Measurements from ENCODE around the gene LRRC61. TPM values are rescaled to one million over a fixed set of nuclear protein-coding genes. Genes with fewer than 3 reads are reported as not detected.

Gene LRRC61
- total and polyA plus RNA-seq, 11 donors: 1.8 to 9.4 (median 4.6) TPM

GRCh38 chr7:150341263-150342120 lies 18.3 kb downstream of the LRRC61 start, which contains the start of gene RARRES2:
TSS of gene RARRES2 (minus strand) at chr7:150341629. CDS start at chr7:150340609, 1,020 bp downstream.
- H3K4me1 ChIP-seq: peaks cover 0 to 27% (median 12%) of the 10 kb centered on the region in 12 donors
- H3K9me3 ChIP-seq: peaks cover 0 to 10% (median 2%) of the 10 kb centered on the region in 12 donors
- intact Hi-C loops (cut with DNase I): no loop called here
- H3K27ac ChIP-seq: peak within 1 kb of the TSS in 7 of 12 donors; percentile 0 to 93 (median 46)
- ATAC-seq (peak in 3 of 4 donors; percentile 52 to 71 (median 68)), DNase-seq (peak in 4 of 5 donors; percentile 49 to 78 (median 60))
- H3K27me3 ChIP-seq: peaks cover 0 to 42% (median 7%) of the 10 kb centered on the region in 9 donors
- TF ChIP-seq POLR2A (IDR thresholded peaks at IDR 0.05) (no peak), CTCF (IDR thresholded peaks at IDR 0.05) (no peak)
- WGBS, 4 donors: 11 to 25% (median 16%) methylated on average over 39 to 49 of the region's 49 CpGs
- no peaks in the 10 kb centered on the region for H3K36me3 ChIP-seq
- H3K4me3 ChIP-seq: peak within 1 kb of the TSS; percentile 8 to 65 (median 48)

- Histone ChIP-seq H3K4me3 (peak overlapping the region in 8 of 12 donors; percentile 34 to 65 (median 49)), H3K27ac (peak overlapping the region in 1 of 12 donors; percentile 93), H3K36me3 (no peaks in the 10 kb centered on the region), H3K9me3 (peaks cover 0 to 10% (median 2%) of the 10 kb centered on the region in 12 donors), H3K4me1 (peaks cover 0 to 27% (median 12%) of the 10 kb centered on the region in 12 donors), H3K27me3 (peaks cover 0 to 42% (median 7%) of the 10 kb centered on the region in 9 donors)
- DNase-seq: no peak
- no peak for ATAC-seq
- intact Hi-C loops (cut with DNase I): no loop called here
- 84 to 91% (median 88%) methylated on average over 9 of the region's 9 CpGs for WGBS, 4 donors
- no peak for TF ChIP-seq CTCF (IDR thresholded peaks at IDR 0.05)
- no peak for TF ChIP-seq POLR2A (IDR thresholded peaks at IDR 0.05)
Measured at GRCh38 chr7:150342121-150342408, 18.9 kb downstream of the LRRC61 start.

GRCh38 chr7:150343225-150343624 lies 20.1 kb downstream of the LRRC61 start:
- no peak overlapping the region for H3K27ac ChIP-seq
- H3K4me1 ChIP-seq: peaks cover 0 to 27% (median 12%) of the 10 kb centered on the region in 12 donors
- no peak for TF ChIP-seq POLR2A (IDR thresholded peaks at IDR 0.05)
- H3K27me3 ChIP-seq: peaks cover 0 to 42% (median 7%) of the 10 kb centered on the region in 9 donors
- intact Hi-C loops (cut with DNase I): no loop called here
- 76 to 87% (median 84%) methylated on average over 2 of the region's 2 CpGs for WGBS, 4 donors
- peaks cover 0 to 10% (median 2%) of the 10 kb centered on the region in 12 donors for H3K9me3 ChIP-seq
- DNase-seq: no peak
- H3K4me3 ChIP-seq: no peak overlapping the region
- no peaks in the 10 kb centered on the region for H3K36me3 ChIP-seq
- no peak for ATAC-seq

GRCh38 chr7:150344299-150344698 lies 21.1 kb downstream of the LRRC61 start:
- DNase-seq: no peak
- no peaks in the 10 kb centered on the region for H3K36me3 ChIP-seq
- H3K4me3 ChIP-seq: no peak overlapping the region
- no peak overlapping the region for H3K27ac ChIP-seq
- peaks cover 0 to 10% (median 2%) of the 10 kb centered on the region in 12 donors for H3K9me3 ChIP-seq
- no peak for TF ChIP-seq POLR2A (IDR thresholded peaks at IDR 0.05)
- TF ChIP-seq CTCF (IDR thresholded peaks at IDR 0.05): no peak
- H3K27me3 ChIP-seq: peaks cover 0 to 42% (median 7%) of the 10 kb centered on the region in 9 donors
- intact Hi-C loops (cut with DNase I): no loop called here
- no peak for ATAC-seq
- peaks cover 0 to 27% (median 12%) of the 10 kb centered on the region in 12 donors for H3K4me1 ChIP-seq
